GM21576 (cell line): ENCODE results near the gene PHACTR4.
"Not testable (repeated sequence)": the region's sequence is repeated elsewhere in the genome, so short reads cannot be mapped to it uniquely, and the experiment has no call there.

Source experiments
- ATAC-seq: cut with Tn5 transposase; IDR thresholded peaks from one replicate; pipeline ENCODE4 v1.9.1; 2021; ENCODE audit warnings: mild to moderate bottlenecking, moderate library complexity; ENCODE audit not compliant: unreplicated experiment

PHACTR4 gene

DNA sequence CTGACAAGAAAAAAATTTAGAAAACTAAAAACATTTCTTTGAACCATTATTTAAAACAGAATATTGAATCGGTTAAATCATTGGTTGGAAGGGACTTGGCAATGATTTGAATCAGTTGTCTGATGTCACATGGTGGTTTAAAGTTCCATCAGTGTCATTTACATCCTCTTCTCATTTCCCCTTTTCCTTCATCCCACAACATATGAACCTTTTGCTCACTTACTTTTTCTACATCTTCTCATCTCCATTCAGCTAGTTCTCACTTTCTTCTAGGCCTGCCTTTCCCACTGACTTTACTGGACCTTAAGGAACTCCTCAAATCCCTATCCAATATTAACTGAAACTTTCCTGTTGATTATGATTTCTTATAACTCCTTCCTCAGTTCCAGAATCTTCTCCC lies 58.5 kb downstream of the PHACTR4 start:
- no peak for ATAC-seq

DNA sequence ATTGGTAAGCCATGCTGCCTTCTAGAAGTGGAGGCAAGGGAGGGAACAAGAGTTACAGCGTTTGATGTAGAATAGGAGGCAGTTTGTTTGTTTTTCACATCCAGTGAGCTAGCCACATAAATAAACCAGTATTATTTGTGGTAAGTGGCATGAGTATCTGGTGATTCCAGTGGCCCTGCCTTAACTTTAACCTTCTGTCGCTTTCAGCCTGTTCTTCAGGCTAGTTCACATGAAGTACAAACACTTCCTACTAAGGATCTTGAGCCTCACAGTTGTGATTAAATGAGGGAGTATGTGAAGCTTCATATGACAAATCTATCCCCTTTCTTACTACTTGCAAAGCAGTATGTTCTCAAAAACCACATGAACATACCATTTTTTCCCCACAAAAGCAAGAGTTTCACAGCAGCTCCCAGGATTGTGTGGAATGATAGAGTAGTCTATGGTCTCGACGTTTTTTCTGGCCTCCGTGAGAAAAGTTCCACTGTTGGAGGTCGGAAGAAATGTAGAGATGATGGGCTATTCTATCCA lies 59.5 kb downstream of the PHACTR4 start:
- no peak for ATAC-seq

DNA sequence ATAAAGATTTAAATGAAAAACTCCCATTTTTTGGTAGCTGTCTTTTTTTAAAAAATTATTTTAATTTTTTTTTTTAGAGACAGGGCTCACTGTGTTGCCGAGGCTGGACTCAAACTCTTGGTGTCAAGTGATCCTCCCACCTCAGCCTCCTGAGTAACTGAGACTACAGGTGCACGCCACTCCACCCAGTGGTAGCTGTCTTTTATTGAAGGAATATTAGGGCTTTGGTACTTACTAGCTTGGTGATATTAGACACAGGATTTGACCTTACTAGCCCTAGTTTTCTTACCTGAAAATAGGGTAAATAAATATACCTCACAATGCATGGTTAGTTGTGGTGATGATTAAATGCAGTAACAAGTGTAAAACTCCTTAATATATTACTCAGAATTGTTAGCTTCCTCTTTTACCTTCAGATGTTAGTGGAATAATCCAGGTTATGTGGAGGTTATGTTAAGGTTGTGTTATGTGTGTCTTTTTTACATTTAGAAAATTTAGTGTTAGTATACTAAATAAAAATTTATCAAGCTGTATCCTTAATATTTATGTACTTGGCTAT lies 66.8 kb downstream of the PHACTR4 start:
- no peak for ATAC-seq

DNA sequence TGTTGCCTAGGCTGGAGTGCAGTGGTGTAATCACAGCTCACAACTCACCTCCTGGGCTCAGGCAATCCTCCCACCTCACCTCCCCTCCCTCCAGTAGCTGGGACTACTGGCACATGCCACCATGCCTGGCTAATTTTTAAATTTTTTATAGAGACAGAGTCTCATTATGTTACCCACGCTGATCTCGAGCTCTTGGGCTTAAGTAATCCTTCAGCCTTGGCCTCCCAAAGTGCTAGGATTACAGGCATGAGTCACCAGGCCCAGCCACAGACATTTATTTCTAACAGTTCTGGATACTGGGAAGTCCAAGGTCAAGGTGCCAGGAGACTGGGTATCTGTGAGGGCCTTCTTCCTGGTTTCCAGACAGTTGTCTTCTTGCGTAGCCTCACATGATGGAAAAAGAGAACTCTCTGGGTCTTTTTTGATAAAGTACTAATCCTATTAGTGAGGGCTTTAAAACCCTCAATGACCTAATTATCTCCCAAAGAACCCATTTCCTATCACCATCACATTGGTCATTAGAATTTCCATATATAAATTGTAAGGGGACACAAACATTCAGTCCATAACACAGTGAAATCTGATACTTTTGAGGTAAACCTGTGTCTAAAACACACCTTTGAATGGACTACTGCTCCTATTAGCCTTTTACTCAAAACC lies 67.9 kb downstream of the PHACTR4 start:
- no peak for ATAC-seq

DNA sequence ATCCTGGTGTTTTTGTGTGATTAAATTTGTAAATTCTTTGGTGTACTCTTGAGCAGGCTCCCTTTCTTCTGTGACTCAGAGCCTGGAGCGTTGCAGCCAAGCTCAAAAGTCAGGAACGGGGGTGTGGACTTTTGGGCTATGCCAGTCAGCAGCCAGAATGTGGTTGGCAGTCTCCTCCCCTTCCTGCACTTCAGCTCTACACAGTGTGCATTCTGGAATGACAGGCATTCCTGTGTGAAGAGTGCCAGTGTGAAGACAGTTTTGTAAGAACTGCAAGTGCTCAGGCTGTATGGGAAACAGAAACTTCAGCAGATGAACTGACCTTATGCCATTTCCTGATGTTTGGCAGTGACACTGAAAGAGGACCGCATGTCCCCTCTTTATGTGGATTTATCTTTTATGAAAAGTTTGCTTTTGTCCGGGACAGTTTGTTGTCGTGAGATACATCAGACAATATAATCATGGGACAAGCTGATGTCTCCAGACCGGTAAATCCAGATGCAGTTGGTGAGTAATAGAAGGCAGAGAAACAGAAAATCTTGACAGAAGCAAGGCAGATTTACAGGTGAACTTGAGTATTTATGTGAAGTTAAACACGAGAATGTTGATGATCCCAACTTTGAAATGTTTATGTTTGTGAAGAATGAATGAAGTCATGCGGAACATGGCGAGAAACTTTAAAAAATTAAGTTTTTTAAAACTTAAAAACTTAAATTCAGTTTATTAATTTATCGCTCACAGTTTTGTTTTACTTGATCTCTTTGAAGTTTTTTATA lies 68.6 kb downstream of the PHACTR4 start:
- no peak for ATAC-seq

DNA sequence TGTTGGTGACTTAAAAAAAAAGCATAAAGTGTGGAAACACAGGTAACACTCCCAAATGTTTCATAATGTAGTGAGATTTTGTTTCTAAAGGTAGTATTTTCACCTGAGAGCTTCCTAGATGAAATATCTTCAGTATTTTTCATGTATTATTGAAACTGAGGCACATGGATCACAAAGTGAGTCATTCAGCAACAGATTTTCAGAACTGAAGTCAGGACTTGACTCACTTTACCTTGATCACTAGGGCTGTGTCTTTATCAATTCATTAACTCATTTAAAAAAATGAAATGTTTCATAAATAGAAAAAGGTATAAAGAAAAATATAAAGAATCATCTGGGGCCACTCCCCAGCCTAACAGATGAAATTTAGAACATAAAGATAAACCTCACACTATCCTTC lies 69.8 kb downstream of the PHACTR4 start:
- no peak for ATAC-seq

DNA sequence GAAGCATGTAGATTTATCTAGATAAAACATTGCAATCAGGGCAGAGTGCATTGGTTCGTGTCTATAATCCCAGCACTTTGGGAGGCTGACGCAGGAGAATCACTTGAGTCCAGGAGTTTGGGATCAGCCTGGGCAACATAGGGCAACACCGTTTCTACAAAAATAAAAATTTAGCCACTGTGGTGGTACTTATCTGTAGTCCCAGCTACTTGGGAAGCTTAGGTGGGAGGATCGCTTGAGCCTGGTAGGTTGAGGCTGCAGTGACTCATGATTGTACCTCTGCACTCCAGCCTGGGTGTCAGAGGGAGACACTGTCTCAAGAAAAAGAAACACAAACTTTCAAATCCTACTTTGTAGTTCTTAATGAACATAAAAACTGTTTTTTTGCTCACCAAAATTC lies 72.1 kb downstream of the PHACTR4 start:
- ATAC-seq: no peak

DNA sequence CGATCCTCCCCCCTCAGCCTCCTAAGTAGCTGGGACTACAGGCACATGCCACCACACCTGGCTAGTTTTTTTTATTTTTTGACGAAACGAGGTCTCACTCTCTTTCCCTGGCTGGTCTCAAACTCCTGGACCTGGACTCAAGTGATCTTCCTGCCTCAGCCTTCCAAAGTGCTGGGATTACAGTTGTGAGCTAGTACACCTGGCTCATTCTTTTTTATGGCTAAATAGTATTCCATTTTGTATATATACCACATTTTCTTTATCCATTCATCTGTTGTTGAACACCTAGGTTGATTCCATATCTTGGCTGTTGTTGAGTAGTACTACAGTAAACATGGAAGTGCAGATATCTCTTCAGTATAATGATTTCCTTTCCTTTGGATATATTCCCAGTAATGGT lies 74.0 kb downstream of the PHACTR4 start:
- no peak for ATAC-seq

DNA sequence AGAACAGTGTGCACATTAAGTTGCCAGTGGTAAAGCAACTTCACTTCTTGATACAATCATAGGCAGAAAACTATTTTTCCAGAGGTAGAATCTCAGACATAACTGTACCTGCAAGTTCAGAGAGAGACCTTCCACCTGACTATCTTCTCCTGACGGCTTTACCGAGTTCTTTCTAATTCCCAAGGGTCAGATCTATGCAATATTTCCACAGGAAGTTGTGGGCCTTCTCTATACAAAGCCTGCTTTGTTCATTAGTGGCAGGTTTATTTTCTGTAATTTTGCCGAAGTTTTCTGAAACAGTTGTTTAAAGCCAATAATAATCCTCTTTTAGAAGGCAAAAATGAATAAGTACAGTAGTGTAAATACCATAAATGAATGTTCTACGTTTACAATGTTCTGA lies 78.1 kb downstream of the PHACTR4 start:
- ATAC-seq: no peak

DNA sequence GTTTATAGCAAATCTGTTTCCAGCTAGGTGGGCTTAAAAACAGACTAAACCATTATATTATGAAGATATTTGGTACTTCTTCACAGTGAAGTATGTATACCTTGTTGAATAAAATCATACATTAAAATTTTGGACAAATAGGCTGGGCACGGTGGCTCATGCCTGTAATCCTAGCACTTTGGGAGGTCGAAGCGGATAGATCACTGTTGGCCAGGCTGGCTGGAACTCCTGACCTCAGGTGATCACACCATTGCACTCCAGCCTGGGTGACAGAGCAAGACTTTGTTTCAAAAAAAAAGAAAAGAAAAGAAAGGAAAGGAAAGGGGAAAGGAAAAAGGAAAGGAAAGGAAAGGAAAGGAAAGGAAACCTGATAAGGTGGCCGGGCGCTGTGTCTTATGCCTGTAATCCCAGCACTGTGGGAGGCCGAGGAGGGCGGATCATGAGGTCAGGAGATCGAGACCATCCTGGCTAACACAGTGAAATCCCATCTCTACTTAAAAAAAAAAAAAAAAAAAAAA lies 78.6 kb downstream of the PHACTR4 start:
- not testable (repeated sequence) for ATAC-seq

DNA sequence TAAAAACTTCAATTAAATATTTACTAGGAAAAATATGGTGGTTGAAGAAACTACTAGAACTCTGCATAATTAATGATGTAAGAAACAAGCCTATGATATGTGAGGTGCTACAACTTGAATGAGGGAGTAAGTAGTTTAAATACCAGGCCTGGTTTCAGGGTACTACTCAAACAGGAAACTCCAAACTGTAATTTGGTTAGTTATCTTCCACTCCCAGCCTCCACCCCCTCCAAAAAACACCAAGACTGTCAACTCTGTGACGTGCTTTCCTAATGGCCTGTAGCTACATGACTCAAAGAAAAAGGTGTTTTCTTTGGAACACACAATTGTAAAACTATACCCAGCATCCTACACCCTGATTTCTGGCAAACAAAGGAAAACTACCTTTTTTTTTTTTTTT lies 80.4 kb downstream of the PHACTR4 start:
- no peak for ATAC-seq

DNA sequence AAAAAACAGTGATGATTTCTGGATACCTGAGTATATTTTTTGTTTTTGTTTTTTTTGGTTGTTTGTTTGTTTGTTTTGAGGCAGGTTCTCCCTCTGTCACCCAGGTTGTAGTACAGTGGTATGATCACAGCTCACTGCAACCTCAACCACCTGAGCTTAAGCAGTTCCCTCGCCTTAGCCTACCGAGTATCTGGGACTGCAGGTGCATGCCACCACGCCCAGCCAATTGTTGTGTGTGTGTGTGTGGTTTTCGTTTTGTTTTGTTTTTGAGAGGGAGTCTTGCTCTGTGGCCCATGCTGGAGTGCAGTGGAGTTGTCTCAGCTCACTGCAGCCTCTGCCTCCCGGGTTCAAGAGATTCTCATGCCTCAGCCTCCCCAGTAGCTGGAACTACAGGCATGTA lies 81.0 kb downstream of the PHACTR4 start:
- ATAC-seq: no peak

DNA sequence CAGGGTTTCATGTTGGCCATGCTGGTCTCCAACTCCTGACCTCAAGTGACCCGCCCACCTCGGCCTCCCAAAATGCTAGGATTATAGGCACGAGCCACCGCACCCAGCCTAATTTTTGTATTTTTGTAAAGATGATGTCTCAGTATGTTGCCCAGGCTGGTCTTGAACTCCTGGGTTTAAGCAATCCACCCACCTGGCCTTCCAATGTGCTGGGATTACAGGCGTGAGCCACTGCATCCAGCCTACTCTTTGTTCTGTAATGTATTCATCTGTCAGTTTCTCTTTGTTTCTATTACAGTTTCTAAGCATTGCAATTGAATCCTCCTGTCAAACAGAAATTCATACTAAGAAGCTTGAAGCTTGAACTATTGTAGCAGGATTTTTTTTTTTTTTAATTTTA lies 81.5 kb downstream of the PHACTR4 start:
- ATAC-seq: no peak

DNA sequence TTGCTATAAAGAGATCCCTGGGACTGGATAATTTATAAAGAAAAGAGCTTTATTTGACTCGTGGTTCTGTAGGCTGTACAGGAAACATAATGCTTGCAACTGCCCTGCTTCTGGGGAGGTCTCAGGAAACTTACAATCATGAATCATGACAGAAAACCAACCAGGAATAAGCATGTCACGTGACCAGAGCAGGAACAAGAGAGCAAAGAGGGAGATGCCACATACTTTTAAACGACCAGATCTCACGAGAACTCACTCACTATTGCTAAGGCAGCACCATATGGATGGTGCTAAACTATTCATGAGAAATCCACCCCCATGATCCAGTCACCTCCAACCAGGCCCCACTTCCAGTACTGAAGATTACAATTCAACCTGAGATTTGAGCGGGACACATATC lies 86.5 kb downstream of the PHACTR4 start:
- ATAC-seq: no peak

DNA sequence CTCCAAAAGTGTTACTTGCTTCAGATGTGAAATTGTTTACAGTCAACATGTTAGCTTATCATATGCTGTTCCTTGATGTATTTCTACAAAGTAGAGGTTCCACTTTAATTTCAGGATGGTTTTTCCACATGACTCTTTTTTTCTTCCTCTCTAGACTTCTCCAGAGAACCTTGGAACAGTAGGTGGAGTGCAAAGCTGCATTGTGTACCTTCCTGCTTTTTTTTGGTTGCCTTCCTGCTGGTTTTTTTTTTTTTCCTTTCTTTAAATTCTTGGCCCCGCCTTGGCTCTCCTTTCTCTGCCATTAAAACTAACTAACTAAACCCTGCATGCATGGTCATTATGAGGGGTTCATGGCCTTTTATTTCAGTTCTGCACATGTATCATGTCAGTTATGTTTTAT lies 88.1 kb downstream of the PHACTR4 start:
- ATAC-seq: no peak

DNA sequence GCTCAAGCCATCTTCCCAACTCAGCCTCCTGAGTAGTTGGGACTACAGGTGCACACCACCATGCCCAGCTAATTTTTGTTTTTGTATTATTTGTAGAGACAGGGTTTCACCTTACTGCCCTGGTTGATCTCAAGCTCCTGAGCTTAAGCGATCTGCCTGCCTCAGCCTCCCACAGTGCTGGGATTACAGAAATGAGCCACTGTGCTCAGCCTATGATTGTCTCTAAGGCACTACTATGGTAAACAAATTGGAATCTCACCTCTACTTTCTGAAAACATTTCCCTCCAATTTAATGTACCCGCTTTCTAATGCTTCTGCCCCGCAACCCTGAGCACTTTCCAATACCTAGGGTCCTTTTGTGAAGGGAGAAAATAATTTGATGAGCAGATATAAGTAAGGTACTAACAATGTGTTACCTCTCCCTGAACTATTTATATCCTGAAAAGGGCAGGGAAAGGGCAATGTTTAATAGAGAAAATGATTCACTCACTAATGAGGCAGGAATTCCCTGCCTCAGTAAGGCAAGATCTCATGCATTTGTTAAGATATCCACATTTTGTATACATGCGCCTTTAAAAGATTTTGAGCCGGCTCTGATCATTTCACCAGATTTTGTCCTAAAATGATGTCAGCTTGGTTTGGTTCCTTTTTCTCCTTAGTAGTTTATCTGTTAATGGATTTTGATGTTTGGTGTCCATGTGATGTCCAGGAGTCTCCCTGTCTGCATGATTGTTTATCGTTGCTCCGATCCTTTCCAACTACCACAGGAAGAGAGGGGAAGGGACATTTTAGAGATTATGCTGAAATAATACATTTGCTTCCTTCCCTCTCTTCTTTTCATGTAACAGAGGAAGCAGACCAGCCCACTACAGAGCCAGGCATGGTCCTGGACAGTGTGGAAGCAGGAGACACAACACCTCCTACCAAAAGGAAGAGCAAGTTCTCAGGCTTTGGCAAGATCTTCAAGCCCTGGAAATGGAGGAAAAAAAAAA lies 89.0 kb downstream of the PHACTR4 start:
- ATAC-seq: no peak

DNA sequence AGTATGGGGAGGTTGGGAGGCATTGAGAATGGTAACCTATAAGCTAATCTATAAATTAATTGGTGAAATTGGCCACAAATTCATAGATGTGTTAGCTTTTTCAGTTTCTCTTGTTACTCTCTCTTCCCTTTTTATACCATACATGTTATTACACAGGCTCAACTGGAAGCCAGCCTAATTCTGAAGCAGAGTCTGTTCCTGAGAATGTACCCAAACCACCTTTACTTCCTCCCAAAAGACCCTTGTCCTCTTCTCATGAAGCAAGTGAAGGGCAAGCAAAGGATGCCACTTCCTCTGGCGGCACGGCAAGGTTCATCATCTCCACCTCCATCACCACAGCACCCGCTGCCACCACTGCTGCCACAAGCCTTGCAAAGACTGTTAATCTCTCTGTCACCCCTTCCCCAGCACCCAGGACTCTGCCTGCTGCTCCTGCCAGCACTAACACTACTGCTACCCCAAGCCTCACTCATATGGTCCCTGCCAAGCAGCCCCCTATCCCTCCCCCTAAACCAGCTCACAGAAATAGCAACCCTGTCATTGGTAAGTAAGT lies 96.8 kb downstream of the PHACTR4 start:
- ATAC-seq: no peak

DNA sequence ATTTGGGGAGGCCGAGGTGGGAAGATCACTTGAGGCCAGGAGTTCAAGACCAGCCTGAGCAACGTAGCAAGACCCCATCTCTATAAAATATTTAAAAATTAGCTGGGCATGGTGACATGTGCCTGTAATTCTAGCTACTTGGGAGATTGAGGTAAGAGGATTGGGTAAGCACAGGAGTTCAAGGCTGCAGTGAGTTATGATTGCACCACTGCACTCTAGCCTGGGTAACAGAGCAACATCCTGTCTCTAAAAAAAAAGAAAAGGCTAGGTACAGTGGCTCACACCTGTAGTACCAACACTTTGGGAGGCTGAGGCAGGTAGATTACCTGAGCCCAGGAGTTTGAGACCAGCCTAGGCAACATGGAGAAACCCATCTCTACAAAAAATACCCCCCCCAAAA lies 100.6 kb downstream of the PHACTR4 start:
- no peak for ATAC-seq

DNA sequence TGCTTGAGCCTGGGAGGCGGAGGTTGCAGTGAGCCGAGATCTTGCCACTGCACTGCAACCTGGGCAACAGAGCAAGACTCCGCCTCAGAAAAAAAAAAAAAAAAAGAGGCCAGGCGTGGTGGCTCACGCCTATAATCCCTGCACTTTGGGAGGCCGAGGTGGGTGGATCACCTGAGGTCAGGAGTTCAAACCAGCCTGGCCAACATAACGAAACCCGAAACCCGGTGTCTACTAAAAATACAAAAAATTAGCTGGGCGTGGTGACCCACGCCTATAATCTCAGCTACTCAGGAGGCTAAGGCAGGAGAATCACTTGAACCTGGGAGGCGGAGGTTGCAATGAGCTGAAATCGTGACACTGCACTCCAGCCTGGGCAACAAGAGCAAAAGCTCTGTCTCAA lies 110.0 kb downstream of the PHACTR4 start:
- not testable (repeated sequence) for ATAC-seq

DNA sequence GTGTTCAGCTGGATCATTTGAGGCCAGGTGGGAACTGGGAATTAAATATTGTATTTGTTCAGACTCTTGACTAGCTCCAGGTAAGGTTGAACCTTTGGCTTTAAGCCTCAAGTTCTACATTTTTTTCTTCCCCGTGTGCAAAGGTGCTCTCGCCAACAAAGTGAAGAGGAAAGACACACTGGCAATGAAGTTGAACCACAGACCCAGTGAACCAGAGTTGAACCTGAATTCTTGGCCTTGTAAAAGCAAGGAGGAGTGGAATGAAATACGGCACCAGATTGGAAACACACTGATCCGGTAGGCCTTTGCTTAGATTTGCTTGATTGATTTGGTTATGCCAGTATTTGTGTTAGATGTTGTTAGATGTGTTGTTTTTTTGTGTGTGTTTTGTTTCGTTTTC lies 110.8 kb downstream of the PHACTR4 start:
- no peak for ATAC-seq
